Skin of body (tissue), 2 donors: ENCODE results near the gene FARP1. TPM values are rescaled to one million over a fixed set of nuclear protein-coding genes. Genes with fewer than 3 reads are reported as not detected.

ENCODE experiments used
- DNase-seq: peaks from one replicate; lab custom pipeline; 2025; lab: John Stamatoyannopoulos, UW
- total RNA-seq: library from RNA; depleted of rRNA; stranded (reverse); fragments of >200 nt; gene quantifications from one replicate; pipeline ENCODE4 v1.2.3, GENCODE V29; 2014

Gene FARP1
- total RNA-seq, 1 donor from 2014 or later, result 65.3 TPM

GRCh38 chr13:98327371-98328270 is 184.7 kb downstream of the FARP1 start:
- no peak for DNase-seq

DNA sequence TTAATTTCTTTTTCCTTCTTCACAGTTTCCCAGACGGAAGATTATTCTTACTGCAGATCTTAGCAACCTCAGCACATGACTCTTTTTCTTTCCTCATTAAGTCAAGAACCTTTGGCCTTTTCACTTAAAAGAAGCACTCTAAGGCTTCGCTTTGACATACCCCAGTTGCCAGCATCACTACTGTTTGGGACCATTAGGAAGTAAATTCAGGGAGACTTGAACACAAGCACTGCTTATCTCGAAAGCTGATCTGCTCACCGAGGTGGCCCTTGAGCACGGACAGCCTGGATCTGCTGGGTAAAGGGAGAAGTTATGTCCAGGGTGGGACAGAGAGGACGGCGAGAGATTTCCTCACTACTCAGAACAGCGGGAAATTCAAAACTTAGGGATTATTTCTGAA is 185.6 kb downstream of the FARP1 start:
- no peak for DNase-seq

DNA sequence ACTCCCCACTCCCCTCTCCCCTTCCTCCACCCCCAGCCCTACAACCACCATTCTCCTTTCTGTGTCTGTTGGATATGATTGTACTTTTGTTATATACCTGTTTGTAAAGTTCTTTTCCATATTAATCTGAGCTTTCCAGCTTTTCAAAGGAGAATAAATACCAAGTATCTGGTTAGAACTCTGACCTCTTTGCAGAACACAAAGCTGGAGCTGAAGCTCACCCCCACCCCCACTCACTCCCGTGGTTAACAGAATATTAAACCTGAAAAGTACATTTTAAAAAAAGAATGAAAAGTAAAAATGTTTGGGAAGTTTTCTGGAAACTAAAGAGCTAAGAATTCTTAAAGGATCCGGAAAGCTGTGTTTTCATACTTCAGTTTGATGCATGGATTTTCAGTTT is 189.3 kb downstream of the FARP1 start:
- DNase-seq, result no peak

GRCh38 chr13:98332691-98333090 is 189.8 kb downstream of the FARP1 start:
- no peak for DNase-seq

- DNase-seq, result no peak
Observed at GRCh38 chr13:98333486-98333885, 190.6 kb downstream of the FARP1 start.

- DNase-seq, result no peak
Observed at GRCh38 chr13:98334620-98335205, 191.8 kb downstream of the FARP1 start.

DNA sequence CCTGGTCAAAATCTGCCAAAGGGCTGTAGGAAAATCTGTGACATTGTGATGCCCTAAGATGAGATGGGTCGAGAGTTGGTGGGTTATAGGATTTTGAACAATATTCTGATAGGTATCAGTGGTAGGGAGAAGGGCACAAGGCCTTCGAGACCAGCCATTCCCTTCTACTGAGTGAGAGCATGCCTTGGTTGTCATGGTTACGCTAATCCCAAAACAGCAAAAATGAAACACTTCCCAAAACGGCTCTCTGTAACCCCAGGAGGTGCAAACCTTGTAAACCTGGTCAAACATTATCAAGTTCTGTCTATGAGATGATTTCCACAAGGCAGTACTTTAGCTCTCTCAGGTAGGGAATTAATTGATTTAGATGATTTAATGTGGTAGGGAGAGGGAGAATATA is 192.8 kb downstream of the FARP1 start:
- no peak for DNase-seq

- DNase-seq, result no peak
Observed at GRCh38 chr13:98338310-98338709, 195.4 kb downstream of the FARP1 start.

DNA sequence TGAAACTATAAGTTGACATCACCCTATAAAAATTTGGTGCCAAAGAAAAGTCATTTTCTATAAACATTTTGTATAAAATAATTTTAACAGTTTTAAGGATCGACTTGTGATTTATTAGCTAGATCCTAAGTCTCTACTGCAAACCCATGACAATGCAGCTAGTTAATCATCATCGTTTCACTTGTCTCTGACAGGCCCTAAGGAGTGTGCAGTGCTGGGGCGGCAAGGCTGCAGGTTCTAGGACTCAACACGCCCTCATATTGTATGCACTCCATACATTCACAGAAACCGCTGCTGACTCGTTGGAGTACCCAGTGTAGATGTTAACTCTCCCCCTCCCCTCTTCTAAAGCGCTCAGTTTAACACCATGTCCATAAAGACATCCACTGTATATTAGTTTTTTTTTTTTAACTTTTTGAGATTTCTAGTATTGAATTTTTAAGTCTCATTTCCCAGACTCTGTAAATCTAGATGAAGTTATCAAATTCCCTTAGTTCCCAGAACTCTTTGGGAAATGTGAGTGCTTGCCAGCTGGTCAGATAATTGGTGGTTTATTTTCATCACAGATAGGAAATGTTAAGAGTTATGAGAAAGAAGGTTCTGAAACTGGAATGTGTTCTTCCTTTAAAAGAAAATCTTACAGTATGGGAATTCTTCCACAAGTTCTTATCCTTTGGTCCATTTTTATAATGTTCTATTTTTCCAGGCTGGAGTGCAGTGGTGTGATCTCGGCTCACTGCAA is 197.0 kb downstream of the FARP1 start:
- DNase-seq, result no peak

DNA sequence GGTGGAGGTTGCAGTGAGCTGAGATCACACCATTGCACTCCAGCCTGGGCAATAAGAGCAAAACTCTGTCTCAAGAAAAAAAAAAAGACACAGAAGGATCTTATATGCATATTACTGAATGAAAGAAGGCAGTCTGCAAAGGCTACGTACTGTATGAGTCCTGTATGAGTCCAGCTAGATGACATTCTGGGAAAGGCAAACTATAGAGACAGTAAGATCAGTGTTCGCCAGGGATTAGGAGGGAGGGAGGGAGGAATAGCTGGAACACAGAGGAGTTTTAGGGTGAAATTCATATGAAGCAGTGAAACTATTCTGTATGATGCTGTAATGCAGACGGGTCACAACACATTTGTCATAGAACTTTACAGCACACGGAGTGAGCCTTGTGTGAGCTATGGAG is 200.1 kb downstream of the FARP1 start:
- no peak for DNase-seq

DNA sequence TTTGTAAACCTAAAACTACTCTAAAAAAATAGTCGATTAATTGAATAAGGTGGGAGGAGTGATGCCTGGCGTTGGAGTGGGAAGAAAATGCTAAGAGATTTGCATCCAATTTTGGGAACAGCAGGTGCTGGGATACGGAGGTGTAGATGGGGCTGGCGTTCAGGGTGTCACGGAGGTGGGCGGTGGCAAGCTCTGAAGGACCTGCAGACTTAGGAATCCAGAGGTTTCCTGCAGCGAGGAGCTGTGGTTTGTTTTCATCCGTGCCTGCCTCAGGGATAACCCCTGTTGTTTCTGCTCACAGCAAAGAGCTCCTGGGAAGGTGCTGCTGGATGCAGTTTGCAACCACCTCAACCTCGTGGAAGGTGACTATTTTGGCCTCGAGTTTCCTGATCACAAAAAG is 200.6 kb downstream of the FARP1 start:
- DNase-seq, result no peak

GRCh38 chr13:98344392-98344791 is 201.5 kb downstream of the FARP1 start:
- no peak for DNase-seq

GRCh38 chr13:98345107-98345935 is 202.4 kb downstream of the FARP1 start:
- no peak for DNase-seq

GRCh38 chr13:98346904-98347636 is 204.2 kb downstream of the FARP1 start:
- no peak for DNase-seq

DNA sequence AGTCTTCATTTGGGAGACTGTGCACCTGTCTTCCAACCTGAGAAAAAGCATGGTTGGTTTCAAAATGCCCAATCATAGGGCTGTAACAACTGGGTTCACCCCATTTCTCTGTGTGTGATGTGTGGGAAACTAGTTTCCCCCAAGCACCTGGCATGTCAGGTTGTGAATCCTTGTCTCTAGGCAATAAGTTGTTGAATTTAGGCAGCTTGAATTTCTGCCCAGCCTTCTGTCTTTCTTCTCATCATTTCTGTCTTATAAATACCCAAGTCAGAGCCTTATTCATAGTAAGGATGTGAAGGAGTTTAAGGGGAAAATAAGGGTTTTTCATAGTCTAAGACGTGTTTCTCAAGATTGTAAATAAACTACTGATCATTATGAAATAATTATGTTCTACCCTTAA is 204.9 kb downstream of the FARP1 start:
- no peak for DNase-seq

- DNase-seq, result no peak
Observed at GRCh38 chr13:98348466-98349200, 205.7 kb downstream of the FARP1 start.

DNA sequence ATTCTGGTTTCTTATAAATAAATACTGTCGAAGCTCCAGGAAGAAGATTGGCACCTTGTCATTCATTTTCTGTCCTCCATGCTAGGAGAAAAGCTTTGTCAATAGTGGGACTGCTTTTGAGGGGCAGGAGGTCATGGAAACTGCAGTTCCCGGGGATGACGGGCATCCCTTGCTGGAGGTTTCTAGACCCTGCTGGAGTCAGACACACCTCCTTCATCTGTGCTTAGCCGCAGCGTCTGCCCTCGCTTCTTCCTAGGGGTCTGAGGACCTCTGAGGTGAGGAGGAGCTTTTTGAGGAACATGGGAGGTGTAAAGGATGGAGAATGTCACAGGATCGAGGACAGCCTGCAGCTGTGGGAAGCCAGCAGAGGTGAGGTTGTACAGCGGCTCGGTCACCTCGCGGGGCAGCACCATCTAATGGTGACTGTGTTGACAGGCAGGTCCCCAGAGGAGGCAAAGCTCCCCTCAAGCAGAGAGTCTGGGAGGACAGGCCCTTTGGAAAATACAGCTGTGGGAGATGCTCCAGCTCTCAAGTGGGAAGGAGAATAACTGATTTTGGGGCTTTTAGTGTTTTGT is 206.9 kb downstream of the FARP1 start:
- no peak for DNase-seq

- no peak for DNase-seq
Observed at GRCh38 chr13:98350746-98351330, 207.9 kb downstream of the FARP1 start.

DNA sequence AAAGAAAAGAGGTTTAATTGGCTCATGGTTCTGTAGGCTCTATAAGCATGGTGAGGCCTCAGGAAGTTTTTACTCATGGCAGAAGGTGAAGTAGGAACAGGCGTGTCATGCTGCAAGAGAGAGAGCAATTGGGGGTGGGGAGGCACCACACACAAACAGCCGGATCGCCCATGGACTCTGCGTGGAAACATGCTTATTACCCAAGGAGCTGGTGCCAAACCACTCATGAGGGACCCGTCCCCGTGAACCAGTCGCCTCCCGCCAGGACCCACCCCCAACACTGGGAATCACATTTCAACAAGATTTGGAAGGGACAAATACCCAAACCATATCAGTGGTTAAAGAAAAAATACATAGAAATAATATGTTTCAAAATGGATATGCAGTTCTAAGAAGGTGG is 208.7 kb downstream of the FARP1 start:
- no peak for DNase-seq
